HG03571 (cell line): Measurements from ENCODE around the gene RMP24.

Source experiments
- ATAC-seq: cut with Tn5 transposase; IDR thresholded peaks from one replicate; pipeline ENCODE4 v1.9.1; 2021; ENCODE audit not compliant: unreplicated experiment

RMP24 gene

DNA sequence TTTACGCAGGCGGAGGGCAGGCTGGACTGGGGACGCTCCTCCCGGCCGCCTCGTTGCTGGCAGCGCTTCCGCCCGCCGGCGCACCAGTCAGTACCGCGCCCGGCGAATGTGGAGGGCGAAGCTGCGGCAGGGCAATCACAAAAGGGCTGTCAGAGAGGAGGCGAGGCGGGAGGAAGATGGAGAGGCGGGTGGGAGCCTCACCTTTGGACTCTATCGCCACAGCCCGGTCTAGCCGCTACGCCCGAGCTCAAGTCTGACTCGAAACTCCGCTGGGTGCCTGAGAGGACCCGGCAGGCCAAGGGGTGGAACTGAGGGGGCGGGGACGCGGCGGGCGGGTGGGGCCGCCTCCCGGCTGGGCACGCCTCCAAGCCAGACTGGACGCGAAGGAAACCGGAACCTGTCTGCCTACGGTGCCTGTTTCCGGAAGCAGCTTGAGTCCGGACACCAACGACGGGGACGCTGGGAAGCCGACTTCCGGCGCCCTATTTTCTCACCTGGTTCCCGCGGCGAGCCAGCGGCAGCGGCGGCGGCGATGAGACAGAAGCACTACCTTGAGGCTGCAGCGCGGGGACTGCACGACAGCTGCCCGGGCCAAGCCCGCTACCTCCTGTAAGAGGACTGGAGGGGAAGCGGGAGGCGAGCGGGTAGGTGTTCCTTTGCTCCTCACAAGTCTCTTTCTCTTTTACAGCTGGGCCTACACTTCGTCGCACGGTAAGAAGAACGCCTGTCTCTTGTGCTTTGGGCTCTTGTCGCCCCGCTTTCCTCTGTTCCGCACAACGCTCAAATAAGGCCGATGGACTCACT lies at the start of gene RMP24:
TSS of gene RMP24 (plus strand) at position 483 of the 804 bp plus-strand sequence.
- peak; percentile 86 for ATAC-seq

- ATAC-seq = no peak
These were observed 48.4 kb upstream of the RMP24 start for GRCh38 chr18:35923939-35924684.

GRCh38 chr18:35926884-35927283 lies 45.6 kb upstream of the RMP24 start:
- no peak for ATAC-seq

GRCh38 chr18:35927430-35927829 lies 45.0 kb upstream of the RMP24 start:
- ATAC-seq = no peak

DNA sequence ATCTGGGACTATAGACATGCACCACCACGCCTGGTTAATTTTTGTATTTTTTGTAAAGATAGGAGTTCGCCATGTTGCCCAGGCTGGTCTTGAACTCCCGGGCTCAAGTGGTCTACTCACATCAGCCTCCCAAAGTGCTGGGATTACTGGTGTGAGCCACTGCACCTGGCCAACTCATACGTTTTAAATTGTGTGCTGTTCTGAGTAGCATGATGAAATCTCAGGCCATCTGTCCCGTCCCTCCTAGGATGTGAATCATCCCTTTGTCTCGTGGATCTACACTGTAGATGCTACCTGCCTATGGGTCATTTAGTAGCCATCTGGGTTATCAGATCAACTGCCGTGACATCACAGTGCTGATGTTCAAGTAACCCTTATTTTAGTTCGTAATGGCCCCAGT lies 38.5 kb upstream of the RMP24 start:
- ATAC-seq = no peak

GRCh38 chr18:35934891-35935290 lies 37.6 kb upstream of the RMP24 start:
- ATAC-seq = no peak

DNA sequence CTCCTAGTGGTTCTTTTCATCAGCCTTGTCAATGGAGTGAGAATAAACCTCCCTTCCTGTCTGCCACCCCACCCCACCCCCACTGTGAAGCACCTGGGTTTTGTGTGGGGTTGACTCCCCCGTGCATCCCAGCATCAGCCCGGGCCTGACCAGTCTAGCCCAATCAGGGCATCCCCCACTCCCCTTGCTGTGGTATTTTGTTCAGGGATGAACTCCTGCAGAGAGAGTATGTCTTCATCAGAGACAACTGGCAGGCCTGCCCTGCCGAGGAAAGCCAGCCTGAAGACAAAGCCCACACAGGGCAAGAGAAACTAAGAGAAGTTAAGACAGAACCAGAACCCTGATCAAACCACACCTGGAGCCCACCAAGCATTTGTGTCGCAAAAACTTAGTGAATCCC lies 36.7 kb upstream of the RMP24 start:
- no peak for ATAC-seq

DNA sequence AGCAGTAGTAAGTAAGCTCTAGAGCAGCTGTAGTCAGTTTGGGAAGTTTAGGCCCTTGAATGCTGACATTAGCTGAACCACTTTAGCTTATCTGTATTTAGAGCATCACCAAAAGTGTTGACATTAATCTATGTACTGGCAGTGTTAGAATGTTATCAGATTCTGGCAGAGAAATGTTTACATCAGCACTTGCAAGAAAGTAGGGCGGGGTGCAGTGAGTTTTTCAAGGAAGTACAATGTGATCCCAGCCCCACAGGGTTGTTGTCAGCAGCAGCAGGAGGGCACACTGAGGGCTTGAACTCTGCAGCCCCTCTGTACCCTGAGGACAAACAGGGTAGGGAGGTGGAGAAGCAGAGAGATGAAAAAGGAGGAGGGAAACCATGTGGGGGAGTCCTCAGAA lies 35.5 kb upstream of the RMP24 start:
- no peak for ATAC-seq

- no peak for ATAC-seq
These were observed 34.3 kb upstream of the RMP24 start for GRCh38 chr18:35938158-35938557.

GRCh38 chr18:35938562-35938961 lies 33.9 kb upstream of the RMP24 start:
- no peak for ATAC-seq

- no peak for ATAC-seq
These were observed 33.3 kb upstream of the RMP24 start for GRCh38 chr18:35939138-35939537.

DNA sequence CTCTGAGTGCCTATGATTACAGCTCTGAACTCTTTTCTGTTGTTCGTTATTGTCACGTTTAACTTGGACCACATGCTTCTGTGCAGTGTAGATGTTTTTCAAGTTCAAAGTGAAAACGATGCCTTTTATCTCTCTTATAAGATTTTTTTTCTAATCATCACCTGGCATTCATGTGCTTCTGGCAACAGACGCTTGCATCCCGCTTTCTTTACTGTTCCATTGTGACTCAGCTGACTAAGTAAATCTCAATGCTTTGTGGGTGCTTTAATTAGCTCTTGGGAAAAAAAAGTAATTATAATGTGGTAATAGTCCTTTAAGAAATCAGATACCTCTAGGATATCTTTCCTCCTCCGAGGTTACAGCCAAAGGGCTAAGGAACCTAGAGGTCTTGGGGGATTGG lies 31.2 kb upstream of the RMP24 start:
- no peak for ATAC-seq

GRCh38 chr18:35942133-35942532 lies 30.3 kb upstream of the RMP24 start:
- no peak for ATAC-seq

DNA sequence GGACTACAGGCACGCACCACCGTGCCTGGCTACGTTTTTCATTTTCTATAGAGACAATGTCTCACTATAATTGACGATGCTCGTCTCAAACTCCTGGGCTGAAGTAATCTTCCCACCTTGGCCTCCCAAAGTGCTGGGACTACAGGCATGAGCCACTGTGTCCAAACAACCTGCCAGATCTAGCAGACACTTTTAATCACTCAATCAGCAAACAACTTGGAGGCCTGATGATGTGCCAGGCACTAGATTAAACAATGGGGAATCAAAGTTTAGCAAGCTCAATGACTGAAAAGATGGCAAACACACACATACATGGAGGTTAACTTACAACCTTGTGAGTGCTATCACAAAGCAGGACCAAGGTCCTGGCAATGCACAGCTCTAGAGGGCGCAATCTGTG lies 29.8 kb upstream of the RMP24 start:
- ATAC-seq = no peak

GRCh38 chr18:35948080-35948479 lies 24.4 kb upstream of the RMP24 start:
- ATAC-seq = no peak

DNA sequence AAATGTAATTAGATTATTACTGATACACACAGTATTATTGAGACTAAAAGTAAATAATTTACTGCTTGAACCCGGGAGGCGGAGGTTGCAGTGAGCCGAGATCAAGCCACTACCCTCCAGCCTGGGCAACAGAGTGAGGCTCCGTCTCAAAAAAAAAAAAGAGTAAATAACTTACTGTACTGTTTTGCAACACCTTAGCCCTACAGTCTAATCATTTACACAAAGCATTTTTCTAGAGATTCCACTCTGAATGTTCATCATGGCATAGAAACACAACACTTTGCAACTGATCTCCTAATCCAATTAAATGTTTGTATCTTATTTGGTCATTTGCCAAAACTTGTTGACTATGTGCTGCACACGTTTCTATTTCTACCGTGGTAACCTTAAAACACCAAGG lies 23.4 kb upstream of the RMP24 start:
- no peak for ATAC-seq

DNA sequence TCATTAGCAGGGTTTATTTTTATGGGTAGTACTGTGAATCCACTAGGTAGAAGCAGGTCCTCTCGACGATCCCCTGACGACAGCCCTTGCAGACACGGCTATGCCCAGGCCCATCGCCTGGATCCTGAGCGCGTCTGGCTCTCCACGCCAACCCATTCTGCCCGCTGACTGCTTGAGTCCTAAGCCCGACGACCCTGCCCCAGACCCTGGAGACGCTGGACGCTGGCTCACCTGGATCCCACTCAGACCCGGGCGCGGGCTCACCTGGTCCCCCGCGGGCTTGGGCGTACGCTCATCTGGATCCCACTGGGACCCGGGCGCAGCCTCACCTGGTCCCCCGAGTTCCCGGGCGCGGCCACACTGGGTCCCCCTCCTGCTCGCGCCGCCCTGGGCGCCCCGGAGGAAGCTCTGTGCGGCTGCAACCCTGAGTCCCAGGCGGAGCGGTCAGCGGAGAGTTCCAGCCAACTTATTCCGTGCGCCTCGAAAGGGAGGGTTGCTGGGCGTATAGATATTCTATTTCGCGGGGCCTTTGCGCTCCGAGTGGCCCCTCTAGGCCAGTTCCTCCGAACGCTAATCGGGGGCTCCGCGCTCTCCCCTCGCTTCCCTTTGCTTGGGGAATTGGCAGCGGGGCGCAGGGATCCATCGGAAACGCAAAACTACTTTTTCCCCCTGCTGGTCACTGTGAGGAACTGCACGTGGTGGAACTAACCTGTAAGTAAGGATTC lies 22.4 kb upstream of the RMP24 start:
- ATAC-seq = peak; percentile 61

DNA sequence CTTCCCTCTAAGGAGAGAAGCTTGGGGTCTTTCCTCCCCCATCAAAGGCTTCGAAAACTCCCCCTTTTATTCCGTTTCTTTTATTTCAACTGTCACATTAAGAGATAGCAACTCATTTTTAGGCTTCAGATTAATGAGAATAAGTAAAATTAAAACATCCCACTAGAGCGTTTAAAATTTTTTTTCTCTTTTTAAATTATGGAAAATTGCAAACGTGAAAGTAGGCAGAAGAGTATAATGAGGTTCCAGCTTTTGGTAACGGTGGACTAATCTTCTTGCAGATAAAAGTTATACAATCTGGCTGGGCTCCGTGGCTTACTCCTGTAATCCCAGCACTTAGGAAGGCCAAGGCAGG lies 21.9 kb upstream of the RMP24 start:
- no peak for ATAC-seq

- no peak for ATAC-seq
These were observed 18.8 kb upstream of the RMP24 start for GRCh38 chr18:35953688-35954087.

DNA sequence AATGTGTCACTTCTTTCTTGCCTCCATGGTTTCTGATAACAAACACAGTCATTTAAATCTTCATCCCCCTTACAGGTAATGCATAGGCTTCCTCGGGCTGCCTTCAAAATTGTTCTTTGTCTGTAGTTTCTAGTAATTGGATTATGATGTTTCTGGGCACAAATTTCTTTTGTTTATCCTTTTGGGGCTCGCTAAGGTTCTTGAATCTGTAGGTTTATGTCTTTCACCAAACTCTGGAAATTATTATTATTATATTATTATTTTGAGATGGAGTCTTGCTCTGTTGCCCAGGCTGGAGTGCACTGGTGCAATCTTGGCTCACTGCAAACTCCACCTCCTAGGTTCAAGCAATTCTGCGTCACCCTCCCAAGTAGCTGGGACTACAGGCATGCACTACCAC lies 16.3 kb upstream of the RMP24 start:
- ATAC-seq = no peak

DNA sequence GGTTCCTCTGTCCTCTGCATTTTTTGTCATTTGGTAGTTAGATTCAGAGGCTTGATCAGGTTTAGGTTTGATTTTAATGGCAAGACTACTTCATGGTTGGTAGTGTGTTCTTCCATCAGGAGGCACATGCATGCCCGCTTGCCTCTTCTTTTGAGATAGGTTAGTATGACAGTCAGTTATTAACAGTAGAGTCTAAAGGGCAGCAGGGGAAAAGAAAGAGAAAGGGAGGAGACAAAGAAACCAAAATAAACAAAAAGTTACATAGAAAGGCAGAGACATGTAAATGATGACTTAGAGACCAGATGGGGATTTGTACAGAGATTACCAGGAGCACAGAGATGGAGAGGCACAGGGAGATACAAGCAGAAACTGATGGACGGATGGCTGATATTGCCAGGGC lies 10.2 kb upstream of the RMP24 start:
- no peak for ATAC-seq

DNA sequence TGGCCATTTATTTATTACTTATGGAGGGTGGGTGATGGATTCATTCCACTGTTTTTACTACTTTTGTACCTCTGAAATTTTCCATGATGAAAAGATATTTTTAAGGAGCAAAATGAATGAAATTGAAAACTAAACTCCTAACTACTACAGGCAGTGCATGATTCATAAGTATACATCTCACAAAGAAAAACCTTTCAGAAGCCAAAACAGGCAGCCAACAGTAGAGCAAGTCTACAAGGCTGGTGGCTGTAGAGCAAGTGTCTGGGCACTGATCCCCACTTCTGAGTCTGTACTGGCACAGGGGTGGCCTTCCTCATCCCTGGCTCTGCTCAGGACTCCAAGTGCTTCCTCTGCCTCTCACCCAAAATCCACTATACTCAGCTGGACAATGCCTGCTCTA lies 8.2 kb upstream of the RMP24 start:
- no peak for ATAC-seq
